Stimulated activated CD4-positive, alpha-beta T cell treated with anti-CD3 and anti-CD28 coated beads, Interleukin-1b, Interleukin-23, amount 100 ng/mL, for 4 hours (primary cell): ENCODE results near the gene LRMDA.

Source experiments
- DNase-seq, 2 donors: peaks; one replicate each; pipeline ENCODE4 v3.0.0-alpha.2; 2020; ENCODE audit warnings: low read depth in 2 of 2

The LRMDA gene

GRCh38 chr10:75875740-75876139 is 444.3 kb downstream of the LRMDA start:
- DNase-seq: no peak

- DNase-seq: no peak
Measured at GRCh38 chr10:75876710-75877109, 445.3 kb downstream of the LRMDA start.

- no peak for DNase-seq
Measured at GRCh38 chr10:75877877-75878276, 446.5 kb downstream of the LRMDA start.

GRCh38 chr10:75878586-75878985 is 447.2 kb downstream of the LRMDA start:
- no peak for DNase-seq

- no peak for DNase-seq
Measured at GRCh38 chr10:75880031-75880775, 448.8 kb downstream of the LRMDA start.

- DNase-seq: no peak
Measured at GRCh38 chr10:75883081-75884072, 452.0 kb downstream of the LRMDA start.

GRCh38 chr10:75884808-75885207 is 453.4 kb downstream of the LRMDA start:
- no peak for DNase-seq

GRCh38 chr10:75887369-75887768 is 455.9 kb downstream of the LRMDA start:
- no peak for DNase-seq

- DNase-seq: no peak
Measured at GRCh38 chr10:75887992-75888680, 456.7 kb downstream of the LRMDA start.

- DNase-seq: no peak
Measured at GRCh38 chr10:75889051-75889450, 457.6 kb downstream of the LRMDA start.

GRCh38 chr10:75894761-75895160 is 463.3 kb downstream of the LRMDA start:
- no peak for DNase-seq

- no peak for DNase-seq
Measured at GRCh38 chr10:75895259-75895658, 463.8 kb downstream of the LRMDA start.

GRCh38 chr10:75899816-75900390 is 468.5 kb downstream of the LRMDA start:
- no peak for DNase-seq

GRCh38 chr10:75902816-75903215 is 471.4 kb downstream of the LRMDA start:
- DNase-seq: no peak

- DNase-seq: no peak
Measured at GRCh38 chr10:75904499-75905283, 473.3 kb downstream of the LRMDA start.

- DNase-seq: no peak
Measured at GRCh38 chr10:75905490-75905889, 474.1 kb downstream of the LRMDA start.

GRCh38 chr10:75910032-75910431 is 478.6 kb downstream of the LRMDA start:
- no peak for DNase-seq

- no peak for DNase-seq
Measured at GRCh38 chr10:75911426-75911825, 480.0 kb downstream of the LRMDA start.

GRCh38 chr10:75916906-75917305 is 485.5 kb downstream of the LRMDA start:
- no peak for DNase-seq

GRCh38 chr10:75919913-75920312 is 488.5 kb downstream of the LRMDA start:
- DNase-seq: no peak

GRCh38 chr10:75922435-75922834 is 491.0 kb downstream of the LRMDA start:
- DNase-seq: no peak
